T-helper 2 cell treated with Interferon-gamma antibody and Interleukin-4, amounts not matched to agents 5 μg/mL and 100 μg/mL, for 36 hours (primary cell): ENCODE data around the gene GABRE.

Experiments
- DNase-seq: peaks from one replicate; pipeline ENCODE4 v3.0.0; 2021; ENCODE audit warnings: low spot score
- H3K27ac Mint-ChIP-seq: one replicate; pipeline ENCODE4 v1.8.0; 2021; ENCODE audit warnings: mild to moderate bottlenecking, mixed read lengths
- H3K27me3 Mint-ChIP-seq: one replicate; pipeline ENCODE4 v1.8.0; 2021; ENCODE audit warnings: low read depth, mixed read lengths
- H3K36me3 Mint-ChIP-seq: one replicate; pipeline ENCODE4 v1.8.0; 2021; ENCODE audit warnings: low read depth, mixed read lengths
- H3K4me1 Mint-ChIP-seq: one replicate; pipeline ENCODE4 v1.8.0; 2021; ENCODE audit warnings: low read depth, mixed read lengths
- H3K4me3 Mint-ChIP-seq: one replicate; pipeline ENCODE4 v1.8.0; 2022; ENCODE audit warnings: mild to moderate bottlenecking, moderate library complexity, mixed read lengths
- H3K9me3 Mint-ChIP-seq: one replicate; pipeline ENCODE4 v1.8.0; 2021; ENCODE audit warnings: mixed read lengths

Gene GABRE

GRCh38 chrX:151974336-151975227 lies at the start of gene GABRE:
Gene GABRE, minus strand, starts transcription at chrX:151974676. Its CDS starts 51 bp downstream, at chrX:151974625.
- Mint-ChIP-seq H3K4me3 (no peak within 1 kb of the TSS), H3K9me3 (no peaks in the 10 kb centered on the region), H3K4me1 (no peaks in the 10 kb centered on the region), H3K27me3 (peaks cover 19% of the 10 kb centered on the region), H3K27ac (no peak within 1 kb of the TSS), H3K36me3 (no peaks in the 10 kb centered on the region)
- no peak for DNase-seq

DNA sequence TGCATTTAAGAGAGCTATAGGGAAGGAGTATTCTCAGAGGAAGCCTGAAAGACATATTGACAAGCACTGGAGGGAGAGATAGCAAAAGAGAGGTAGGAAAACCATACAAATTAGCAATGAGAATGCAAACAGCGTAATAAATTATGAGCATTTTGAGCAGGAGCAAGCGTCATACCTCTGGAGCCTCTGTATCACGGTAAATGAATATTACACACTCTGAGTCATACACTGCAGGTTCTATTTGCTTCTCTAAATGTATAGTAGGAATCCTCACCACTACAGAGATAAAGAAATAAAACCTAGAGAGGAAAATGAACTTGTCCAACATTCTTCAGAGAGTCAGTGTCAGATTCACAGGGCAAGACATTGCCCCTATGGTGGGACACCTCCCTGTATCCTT lies 46.4 kb upstream of the GABRE start:
- H3K27ac Mint-ChIP-seq: no peak overlapping the region
- no peaks in the 10 kb centered on the region for H3K4me1 Mint-ChIP-seq
- H3K9me3 Mint-ChIP-seq: no peaks in the 10 kb centered on the region
- DNase-seq: no peak
- no peaks in the 10 kb centered on the region for H3K27me3 Mint-ChIP-seq
- no peaks in the 10 kb centered on the region for H3K36me3 Mint-ChIP-seq
- H3K4me3 Mint-ChIP-seq: no peak overlapping the region

- H3K27ac Mint-ChIP-seq: no peak overlapping the region
- no peaks in the 10 kb centered on the region for H3K4me1 Mint-ChIP-seq
- no peak for DNase-seq
- no peaks in the 10 kb centered on the region for H3K9me3 Mint-ChIP-seq
- H3K27me3 Mint-ChIP-seq: no peaks in the 10 kb centered on the region
- H3K4me3 Mint-ChIP-seq: no peak overlapping the region
- no peaks in the 10 kb centered on the region for H3K36me3 Mint-ChIP-seq
Measured at GRCh38 chrX:151999813-152000212, 25.3 kb upstream of the GABRE start.

DNA sequence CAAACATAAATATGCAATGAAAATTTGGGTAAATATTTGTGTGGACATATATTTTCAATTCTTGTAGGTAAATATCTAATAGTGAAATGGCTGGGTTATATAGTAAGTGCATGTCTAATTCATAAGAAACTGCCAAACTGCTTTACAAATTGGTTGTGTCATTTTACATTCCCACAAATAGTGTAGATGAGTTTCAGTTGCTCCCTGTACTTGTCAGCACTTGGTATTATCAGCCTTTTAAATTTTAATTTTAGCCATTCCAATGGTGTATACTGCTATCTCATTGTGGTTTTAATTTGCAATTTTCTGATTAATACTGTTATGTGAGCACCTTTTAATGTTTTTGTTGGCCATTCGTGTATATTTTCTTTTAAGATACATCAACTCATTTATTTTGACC lies 23.1 kb upstream of the GABRE start:
- DNase-seq: no peak
- Mint-ChIP-seq H3K36me3 (no peaks in the 10 kb centered on the region), H3K4me1 (no peaks in the 10 kb centered on the region), H3K27me3 (no peaks in the 10 kb centered on the region), H3K4me3 (no peak overlapping the region), H3K27ac (no peak overlapping the region), H3K9me3 (no peaks in the 10 kb centered on the region)

DNA sequence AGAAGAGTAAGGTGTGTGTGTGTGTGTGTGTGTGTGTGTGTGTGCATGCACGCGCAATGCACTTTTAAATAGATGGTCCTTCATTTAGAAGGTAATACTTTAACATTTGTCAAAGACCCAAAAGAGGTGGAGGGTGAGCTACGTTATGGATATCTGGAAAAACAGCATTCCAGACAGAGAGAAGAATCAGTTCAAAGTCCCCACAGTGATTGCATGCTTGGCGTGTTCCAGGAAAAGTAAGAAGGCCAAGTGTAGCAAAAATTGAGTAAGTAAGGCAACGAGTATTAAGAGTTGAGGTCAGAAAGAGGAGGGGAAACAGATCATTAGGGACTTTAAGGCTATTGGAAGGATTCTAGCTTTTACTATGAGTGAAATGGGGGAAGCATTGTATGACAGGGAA lies 21.9 kb upstream of the GABRE start:
- Mint-ChIP-seq H3K4me1 (no peaks in the 10 kb centered on the region), H3K27me3 (no peaks in the 10 kb centered on the region), H3K36me3 (no peaks in the 10 kb centered on the region), H3K4me3 (no peak overlapping the region), H3K27ac (no peak overlapping the region), H3K9me3 (no peaks in the 10 kb centered on the region)
- DNase-seq: no peak

DNA sequence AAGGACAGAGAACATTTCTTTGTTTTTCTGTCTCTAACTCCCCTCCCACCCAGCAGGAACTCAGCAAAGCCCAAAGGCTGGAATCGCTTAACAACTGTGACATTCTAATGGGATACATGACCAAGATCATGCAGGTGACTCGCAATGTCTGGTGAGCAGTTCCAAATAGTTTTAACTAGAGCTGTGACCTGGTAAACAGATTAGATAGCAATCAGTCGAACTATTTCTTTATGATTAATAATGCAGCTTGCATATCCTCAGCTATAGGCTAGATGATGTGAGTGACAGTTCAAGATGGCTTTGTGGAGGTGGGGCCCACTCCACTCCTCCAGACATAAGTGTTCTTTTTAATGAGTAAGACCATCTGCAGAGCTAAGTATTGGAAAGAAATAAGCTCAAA lies 20.0 kb upstream of the GABRE start:
- no peaks in the 10 kb centered on the region for H3K4me1 Mint-ChIP-seq
- H3K36me3 Mint-ChIP-seq: no peaks in the 10 kb centered on the region
- H3K9me3 Mint-ChIP-seq: no peaks in the 10 kb centered on the region
- H3K27ac Mint-ChIP-seq: no peak overlapping the region
- H3K4me3 Mint-ChIP-seq: no peak overlapping the region
- DNase-seq: no peak
- H3K27me3 Mint-ChIP-seq: no peaks in the 10 kb centered on the region

DNA sequence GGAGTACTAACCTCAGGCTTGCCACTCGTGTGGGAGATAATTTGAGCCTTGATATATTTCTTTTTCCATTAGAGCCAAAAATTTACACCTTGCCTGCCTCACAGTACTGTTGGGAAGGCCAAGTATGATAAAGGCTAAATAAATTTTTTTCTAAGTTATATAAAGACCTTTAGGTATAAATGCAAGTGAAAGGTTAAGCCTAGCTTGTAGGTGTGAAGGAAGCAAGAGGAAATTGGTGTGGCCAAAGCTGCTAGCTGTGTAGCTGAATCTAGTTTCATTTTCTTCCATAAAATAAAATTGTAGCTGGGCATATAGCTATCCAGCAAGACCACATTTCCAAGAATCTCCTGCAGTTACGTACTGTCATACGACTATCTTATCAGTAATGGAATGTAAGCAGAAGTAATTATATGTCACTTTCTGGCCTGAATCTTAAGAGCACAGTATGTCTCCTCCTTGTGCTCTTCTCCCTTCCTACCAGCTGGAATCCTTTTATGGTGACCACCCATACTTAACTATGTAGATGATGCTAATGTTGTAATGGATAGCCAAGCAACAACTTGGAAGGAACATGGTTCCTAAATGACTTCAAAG lies 14.3 kb upstream of the GABRE start:
- no peaks in the 10 kb centered on the region for H3K9me3 Mint-ChIP-seq
- DNase-seq: no peak
- H3K27me3 Mint-ChIP-seq: no peaks in the 10 kb centered on the region
- H3K27ac Mint-ChIP-seq: no peak overlapping the region
- H3K4me1 Mint-ChIP-seq: no peaks in the 10 kb centered on the region
- H3K4me3 Mint-ChIP-seq: no peak overlapping the region
- no peaks in the 10 kb centered on the region for H3K36me3 Mint-ChIP-seq

GRCh38 chrX:151987108-151987507 lies 12.6 kb upstream of the GABRE start:
- Mint-ChIP-seq H3K9me3 (no peaks in the 10 kb centered on the region), H3K4me3 (no peak overlapping the region), H3K4me1 (no peaks in the 10 kb centered on the region), H3K36me3 (no peaks in the 10 kb centered on the region), H3K27ac (no peak overlapping the region), H3K27me3 (no peaks in the 10 kb centered on the region)
- no peak for DNase-seq

DNA sequence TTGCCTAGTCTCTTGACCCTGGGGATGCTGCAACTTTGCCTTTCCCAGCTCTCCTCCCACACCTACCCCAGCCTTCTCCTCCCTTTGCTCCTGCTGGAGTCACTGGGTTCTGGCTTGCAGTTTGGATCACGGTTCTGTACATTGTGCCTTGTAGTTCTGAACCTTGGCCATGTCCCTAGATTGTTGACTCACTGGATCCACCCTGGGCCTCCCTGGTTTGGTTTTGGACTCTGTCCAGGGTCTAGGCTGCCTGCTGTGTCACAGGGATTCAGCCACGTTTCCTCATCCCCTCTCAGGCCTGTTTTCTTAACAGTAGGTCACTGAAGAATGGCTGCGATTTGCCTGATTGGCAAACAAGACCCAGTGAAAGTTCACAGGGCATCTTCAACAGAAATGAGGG lies 11.5 kb upstream of the GABRE start:
- Mint-ChIP-seq H3K4me1 (no peaks in the 10 kb centered on the region), H3K36me3 (no peaks in the 10 kb centered on the region), H3K27me3 (no peaks in the 10 kb centered on the region), H3K27ac (no peak overlapping the region), H3K9me3 (no peaks in the 10 kb centered on the region), H3K4me3 (no peak overlapping the region)
- DNase-seq: no peak

GRCh38 chrX:151985531-151985930 lies 11.1 kb upstream of the GABRE start:
- H3K36me3 Mint-ChIP-seq: no peaks in the 10 kb centered on the region
- DNase-seq: no peak
- no peaks in the 10 kb centered on the region for H3K4me1 Mint-ChIP-seq
- no peaks in the 10 kb centered on the region for H3K9me3 Mint-ChIP-seq
- H3K27me3 Mint-ChIP-seq: no peaks in the 10 kb centered on the region
- H3K4me3 Mint-ChIP-seq: no peak overlapping the region
- no peak overlapping the region for H3K27ac Mint-ChIP-seq

GRCh38 chrX:151984902-151985301 lies 10.4 kb upstream of the GABRE start:
- H3K9me3 Mint-ChIP-seq: no peaks in the 10 kb centered on the region
- H3K36me3 Mint-ChIP-seq: no peaks in the 10 kb centered on the region
- H3K27me3 Mint-ChIP-seq: no peaks in the 10 kb centered on the region
- H3K4me3 Mint-ChIP-seq: no peak overlapping the region
- no peaks in the 10 kb centered on the region for H3K4me1 Mint-ChIP-seq
- H3K27ac Mint-ChIP-seq: no peak overlapping the region
- DNase-seq: no peak

- Mint-ChIP-seq H3K27me3 (no peaks in the 10 kb centered on the region), H3K27ac (no peak overlapping the region), H3K9me3 (no peaks in the 10 kb centered on the region), H3K36me3 (no peaks in the 10 kb centered on the region), H3K4me1 (no peaks in the 10 kb centered on the region), H3K4me3 (no peak overlapping the region)
- DNase-seq: no peak
Measured at GRCh38 chrX:151984328-151984727, 9.9 kb upstream of the GABRE start.

GRCh38 chrX:151983186-151983585 lies 8.7 kb upstream of the GABRE start:
- DNase-seq: no peak
- Mint-ChIP-seq H3K9me3 (no peaks in the 10 kb centered on the region), H3K36me3 (no peaks in the 10 kb centered on the region), H3K27ac (no peak overlapping the region), H3K4me3 (no peak overlapping the region), H3K27me3 (no peaks in the 10 kb centered on the region), H3K4me1 (no peaks in the 10 kb centered on the region)

GRCh38 chrX:151982222-151982621 lies 7.7 kb upstream of the GABRE start:
- no peak for DNase-seq
- Mint-ChIP-seq H3K27ac (no peak overlapping the region), H3K27me3 (no peaks in the 10 kb centered on the region), H3K36me3 (no peaks in the 10 kb centered on the region), H3K4me3 (no peak overlapping the region), H3K4me1 (no peaks in the 10 kb centered on the region), H3K9me3 (no peaks in the 10 kb centered on the region)

DNA sequence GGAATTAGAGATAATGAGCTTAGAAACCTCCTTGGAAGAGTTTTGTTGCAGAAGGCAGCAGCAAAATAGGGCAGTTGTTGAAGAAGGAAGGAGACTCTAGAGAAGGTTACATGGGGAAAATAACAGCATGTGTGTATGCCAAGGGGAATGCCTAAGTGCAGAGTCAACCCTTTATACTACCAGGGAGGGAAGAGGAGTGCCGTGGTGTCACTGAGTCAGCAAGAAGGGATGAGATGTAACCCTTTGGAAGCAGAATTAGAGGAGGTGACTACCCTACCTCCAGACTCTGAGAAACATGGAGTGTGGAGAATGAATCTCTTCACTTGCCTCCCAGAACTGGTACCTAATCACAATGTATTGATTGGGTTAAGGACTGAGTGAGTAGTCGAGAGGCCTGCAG lies 6.7 kb upstream of the GABRE start:
- no peak for DNase-seq
- Mint-ChIP-seq H3K4me1 (no peaks in the 10 kb centered on the region), H3K36me3 (no peaks in the 10 kb centered on the region), H3K4me3 (no peak overlapping the region), H3K9me3 (no peaks in the 10 kb centered on the region), H3K27ac (no peak overlapping the region), H3K27me3 (no peaks in the 10 kb centered on the region)
